Retinal pigment epithelial cell (primary cell): ENCODE data around the gene PLAGL1.

Experiments
- DNase-seq: peaks from one replicate; pipeline ENCODE4 v3.0.0-alpha.2; 2010; ENCODE audit warnings: low read depth
- H3K4me3 ChIP-seq: 2 replicates; pipeline ENCODE4 v1.5.1; 2011; ENCODE audit warnings: mild to moderate bottlenecking, low read length, control low read depth, moderate library complexity
- CTCF ChIP-seq: conservative IDR thresholded peaks from 2 replicates; pipeline ENCODE4 v1.5.1; 2011; ENCODE audit warnings: low read depth, low read length, control low read depth, inconsistent platforms

PLAGL1 gene

GRCh38 chr6:143958839-143959399 lies 49.1 kb downstream of the PLAGL1 start:
- DNase-seq = no peak
- TF ChIP-seq CTCF = no peak
- no peak overlapping the region for H3K4me3 ChIP-seq

DNA sequence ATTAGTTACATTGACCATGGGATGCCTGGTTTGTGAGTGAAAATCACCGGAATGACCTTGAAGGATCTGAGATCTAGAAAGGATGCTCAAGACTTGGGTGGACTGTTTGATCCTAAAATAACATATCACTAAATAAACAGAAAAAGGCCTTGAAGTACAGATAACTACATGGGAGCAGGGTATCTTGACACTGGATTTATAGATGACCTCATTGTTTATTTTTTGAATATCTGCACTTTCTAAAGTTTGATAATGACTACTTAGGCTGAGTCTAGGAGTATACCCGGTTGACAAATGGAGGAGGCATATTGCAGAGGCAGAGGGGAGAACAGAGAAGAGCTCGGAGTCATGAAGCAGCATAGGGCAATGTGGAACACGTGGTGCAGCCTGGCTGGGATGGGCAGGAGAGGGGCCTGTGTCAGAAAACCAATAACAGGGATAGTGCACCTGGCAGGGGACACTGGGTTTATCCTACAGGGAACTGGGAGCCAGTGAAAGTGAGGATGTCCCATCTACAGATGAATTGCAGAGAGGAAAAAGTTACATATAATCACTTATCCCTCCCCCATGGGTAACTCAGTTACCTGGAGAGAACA lies 50.3 kb downstream of the PLAGL1 start:
- no peak for TF ChIP-seq CTCF
- no peak for DNase-seq
- no peak overlapping the region for H3K4me3 ChIP-seq

GRCh38 chr6:143955971-143956370 lies 52.1 kb downstream of the PLAGL1 start:
- DNase-seq = no peak
- TF ChIP-seq CTCF = no peak
- no peak overlapping the region for H3K4me3 ChIP-seq

DNA sequence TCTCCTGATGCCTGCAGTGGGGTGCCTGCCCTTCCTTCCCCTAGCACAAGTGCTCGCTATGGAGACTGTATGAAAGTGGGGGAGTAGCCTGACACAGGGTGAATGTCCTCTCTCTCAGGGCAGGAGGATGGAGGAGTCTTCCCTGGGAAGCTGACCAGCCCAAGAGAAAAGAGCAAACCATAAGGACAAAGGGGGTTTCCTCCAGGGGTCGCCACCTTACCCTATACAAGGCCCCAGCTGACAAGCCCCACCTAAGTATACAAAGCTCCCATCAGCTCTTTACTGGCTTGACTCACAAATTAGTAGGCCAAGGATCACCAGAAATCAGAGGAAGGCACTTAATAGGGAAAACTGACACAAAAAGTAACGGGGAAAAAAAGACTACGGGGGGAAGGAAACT lies 54.1 kb downstream of the PLAGL1 start:
- no peak overlapping the region for H3K4me3 ChIP-seq
- DNase-seq = no peak
- no peak for TF ChIP-seq CTCF

- TF ChIP-seq CTCF = no peak
- DNase-seq = no peak
- no peak overlapping the region for H3K4me3 ChIP-seq
These were observed 54.9 kb downstream of the PLAGL1 start for GRCh38 chr6:143952947-143953701.

GRCh38 chr6:143952060-143952778 lies 55.8 kb downstream of the PLAGL1 start:
- no peak overlapping the region for H3K4me3 ChIP-seq
- DNase-seq = no peak
- TF ChIP-seq CTCF = no peak
